SH-SY5Y (cell line): ENCODE data around the gene FUT9.

Experiments used
- GATA2 ChIP-seq: IDR thresholded peaks from 2 replicates; pipeline ENCODE4 v1.6.1; 2011; ENCODE audit warnings: mild to moderate bottlenecking, low read depth, low read length
- GATA3 ChIP-seq: IDR thresholded peaks from 2 replicates; pipeline ENCODE4 v1.6.1; 2011; ENCODE audit warnings: low read depth, mild to moderate bottlenecking, low read length, moderate library complexity

DNA sequence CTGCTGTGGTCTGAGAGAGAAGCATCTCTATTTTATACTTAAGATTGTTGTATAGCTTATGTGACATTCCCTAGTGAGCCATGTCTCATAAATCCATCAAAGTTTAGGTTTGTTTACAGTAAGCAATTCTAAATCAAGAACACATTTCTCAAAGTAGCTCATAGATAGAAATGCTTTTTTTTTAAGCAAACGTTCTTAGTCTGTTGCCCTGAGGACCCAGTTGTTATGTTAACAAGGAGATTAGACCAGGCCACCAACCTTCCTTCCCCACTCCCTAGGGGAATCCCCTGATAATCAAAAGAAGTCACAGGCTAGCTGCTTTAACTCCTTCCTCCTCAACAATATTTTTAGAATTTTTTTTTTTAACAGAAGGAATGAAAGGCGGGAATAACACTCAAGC lies 169.0 kb downstream of the FUT9 start:
- no peak for TF ChIP-seq GATA2
- TF ChIP-seq GATA3, result no peak
